H9 (cell line): Measurements from ENCODE around the gene EPS8L3. TPM values are rescaled to one million over a fixed set of nuclear protein-coding genes. Genes with fewer than 3 reads are reported as not detected.
A peak's percentile ranks its signal among the peaks of the same experiment; 100 is the strongest.

Experiments
- DNase-seq: peaks from one replicate; pipeline ENCODE4 v3.0.0-alpha.2; 2017
- H2AFZ ChIP-seq: one replicate; pipeline ENCODE4 v1.6.1; 2013; ENCODE audit warnings: mild to moderate bottlenecking, low read length, control low read depth, moderate library complexity
- H2AK5ac ChIP-seq: 2 replicates; pipeline ENCODE4 v1.6.1; 2013; ENCODE audit warnings: low read length, control low read depth, mixed read lengths; ENCODE audit not compliant: insufficient read length
- H2BK120ac ChIP-seq: one replicate; pipeline ENCODE4 v1.6.1; 2013; ENCODE audit warnings: low read depth, mild to moderate bottlenecking, low read length, control low read depth, inconsistent platforms; ENCODE audit not compliant: poor library complexity, severe bottlenecking
- H2BK12ac ChIP-seq: 2 replicates; pipeline ENCODE4 v1.6.1; 2013; ENCODE audit warnings: low read length, control low read depth, mixed read lengths, low read depth; ENCODE audit not compliant: insufficient read length
- H2BK15ac ChIP-seq: 2 replicates; pipeline ENCODE4 v1.6.1; 2013; ENCODE audit warnings: low read depth, low read length, control low read depth
- H2BK20ac ChIP-seq: one replicate; pipeline ENCODE4 v1.6.1; 2013; ENCODE audit warnings: low read depth, mild to moderate bottlenecking, low read length, control low read depth, inconsistent platforms; ENCODE audit not compliant: poor library complexity, severe bottlenecking
- H2BK5ac ChIP-seq: 2 replicates; pipeline ENCODE4 v1.6.1; 2013; ENCODE audit warnings: low read length, control low read depth, mixed read lengths; ENCODE audit not compliant: insufficient read length
- H3K14ac ChIP-seq: 2 replicates; pipeline ENCODE4 v1.6.1; 2013; ENCODE audit warnings: low read length, control low read depth; ENCODE audit not compliant: insufficient read depth
- H3K18ac ChIP-seq: 2 replicates; pipeline ENCODE4 v1.6.1; 2013; ENCODE audit warnings: low read depth, mild to moderate bottlenecking, mixed read lengths, low read length, control low read depth; ENCODE audit not compliant: insufficient read length
- H3K23ac ChIP-seq: 2 replicates; pipeline ENCODE4 v1.6.1; 2013; ENCODE audit warnings: low read length, control low read depth, mixed read lengths, low read depth; ENCODE audit not compliant: insufficient read length
- H3K23me2 ChIP-seq: 2 replicates; pipeline ENCODE4 v1.6.1; 2013; ENCODE audit warnings: low read depth, mild to moderate bottlenecking, mixed read lengths, low read length, control low read depth; ENCODE audit not compliant: insufficient read length, poor library complexity, severe bottlenecking
- H3K27ac ChIP-seq: 2 replicates; pipeline ENCODE4 v1.5.1; 2013; ENCODE audit warnings: low read length, control low read depth, mixed read lengths, low read depth; ENCODE audit not compliant: insufficient read length
- H3K27me3 ChIP-seq: 2 replicates; pipeline ENCODE4 v1.6.1; 2013; ENCODE audit warnings: low read length, control low read depth, inconsistent platforms; ENCODE audit not compliant: insufficient read depth
- H3K4ac ChIP-seq: 2 replicates; pipeline ENCODE4 v1.6.1; 2013; ENCODE audit warnings: low read depth, mild to moderate bottlenecking, control low read depth, inconsistent platforms, low read length, moderate library complexity
- H3K4me1 ChIP-seq: 2 replicates; pipeline ENCODE4 v1.6.1; 2013; ENCODE audit warnings: low read length, control low read depth, inconsistent platforms; ENCODE audit not compliant: insufficient read depth
- H3K4me2 ChIP-seq: 2 replicates; pipeline ENCODE4 v1.6.1; 2013; ENCODE audit warnings: low read length, control low read depth, mixed read lengths; ENCODE audit not compliant: insufficient read length, insufficient read depth
- H3K56ac ChIP-seq: 2 replicates; pipeline ENCODE4 v1.6.1; 2013; ENCODE audit warnings: low read depth, mild to moderate bottlenecking, mixed read lengths, low read length, control low read depth; ENCODE audit not compliant: insufficient read length
- H3K79me1 ChIP-seq: 2 replicates; pipeline ENCODE4 v1.6.1; 2013; ENCODE audit warnings: low read depth, mild to moderate bottlenecking, moderate library complexity, low read length, control low read depth, inconsistent platforms; ENCODE audit not compliant: insufficient read depth, poor library complexity, severe bottlenecking
- H3K79me2 ChIP-seq: 2 replicates; pipeline ENCODE4 v1.6.1; 2013; ENCODE audit warnings: low read length, control low read depth, inconsistent platforms; ENCODE audit not compliant: insufficient read depth
- H3K9ac ChIP-seq: 2 replicates; pipeline ENCODE4 v1.6.1; 2013; ENCODE audit warnings: low read length, control low read depth, mixed read lengths; ENCODE audit not compliant: insufficient read length; ENCODE audit errors: extremely low read depth
- H3K9me3 ChIP-seq: one replicate; pipeline ENCODE4 v1.6.1; 2013; ENCODE audit warnings: low read depth, low read length, inconsistent platforms; ENCODE audit not compliant: control insufficient read depth
- H3T11ph ChIP-seq: one replicate; pipeline ENCODE4 v1.6.1; 2013; ENCODE audit warnings: mild to moderate bottlenecking, low read length, control low read depth, inconsistent platforms
- H4K20me1 ChIP-seq: one replicate; pipeline ENCODE4 v1.6.1; 2013; ENCODE audit not compliant: control insufficient read depth, insufficient read length, insufficient read depth
- H4K5ac ChIP-seq: 2 replicates; pipeline ENCODE4 v1.6.1; 2013; ENCODE audit warnings: low read depth, mild to moderate bottlenecking, mixed read lengths, low read length, control low read depth; ENCODE audit not compliant: insufficient read length
- H4K8ac ChIP-seq: replicated peaks from 2 replicates; pipeline ENCODE4 v1.6.1; 2013; ENCODE audit warnings: low read length, control low read depth, mixed read lengths, low read depth; ENCODE audit not compliant: insufficient read length
- H4K91ac ChIP-seq: 2 replicates; pipeline ENCODE4 v1.6.1; 2013; ENCODE audit warnings: low read depth, mild to moderate bottlenecking, moderate library complexity, mixed read lengths, low read length, control low read depth; ENCODE audit not compliant: insufficient read length
- H3K27ac Mint-ChIP-seq, 3 experiments: 2 replicates in 2 of 3; 3 replicates in 1 of 3; pipeline ENCODE4 v1.8.0; 2020 to 2021; ENCODE audit warnings: mixed read lengths in 3 of 3, mild to moderate bottlenecking in 1 of 3, moderate library complexity in 1 of 3
- H3K27me3 Mint-ChIP-seq: 2 replicates; pipeline ENCODE4 v1.8.0; 2021; ENCODE audit warnings: low read depth, mild to moderate bottlenecking, moderate library complexity, mixed read lengths
- H3K36me3 Mint-ChIP-seq, 3 experiments: 2 replicates in 2 of 3; 3 replicates in 1 of 3; pipeline ENCODE4 v1.8.0; 2020 to 2021; ENCODE audit warnings: low read depth in 3 of 3, mixed read lengths in 3 of 3; ENCODE audit not compliant: insufficient read depth in 1 of 3
- H3K4me1 Mint-ChIP-seq, 2 experiments: 2 replicates each; pipeline ENCODE4 v1.8.0; 2020; ENCODE audit warnings: mixed read lengths in 2 of 2
- H3K4me3 Mint-ChIP-seq, 2 experiments: 2 replicates in 1 of 2; 3 replicates in 1 of 2; pipeline ENCODE4 v1.8.0; 2020 to 2021; ENCODE audit warnings: mild to moderate bottlenecking in 2 of 2, mixed read lengths in 2 of 2, moderate library complexity in 1 of 2
- H3K9me3 Mint-ChIP-seq, 2 experiments: 2 replicates in 1 of 2; 3 replicates in 1 of 2; pipeline ENCODE4 v1.8.0; 2020; ENCODE audit warnings: mild to moderate bottlenecking in 2 of 2, mixed read lengths in 2 of 2, moderate library complexity in 1 of 2
- WGBS: extraction: QIAGEN DNeasy Blood & Tissue Kit; methylation state at CpG from one replicate; pipeline ENCODE4 v1.1.7; 2013; ENCODE audit warnings: missing lambda C conversion rate, low lambda C conversion rate, mixed read lengths; ENCODE audit not compliant: insufficient read length; ENCODE audit errors: extremely low coverage; 5-methylcytosine and 5-hydroxymethylcytosine counted together
- total RNA-seq: library from RNA; stranded (reverse); gene quantifications from 2 replicates; pipeline ENCODE4 v1.2.1, GENCODE V29; 2021
- TF ChIP-seq, protein P1 (sequence below): fragments of 200-600 bp; sonication (generic); conservative IDR thresholded peaks from 3 replicates; pipeline ENCODE4 v1.8.0; 2021; ENCODE audit warnings: antibody characterized with exemption, mild to moderate bottlenecking

Gene EPS8L3
- total RNA-seq, 1 experiment from 2014 or later, result not detected

DNA sequence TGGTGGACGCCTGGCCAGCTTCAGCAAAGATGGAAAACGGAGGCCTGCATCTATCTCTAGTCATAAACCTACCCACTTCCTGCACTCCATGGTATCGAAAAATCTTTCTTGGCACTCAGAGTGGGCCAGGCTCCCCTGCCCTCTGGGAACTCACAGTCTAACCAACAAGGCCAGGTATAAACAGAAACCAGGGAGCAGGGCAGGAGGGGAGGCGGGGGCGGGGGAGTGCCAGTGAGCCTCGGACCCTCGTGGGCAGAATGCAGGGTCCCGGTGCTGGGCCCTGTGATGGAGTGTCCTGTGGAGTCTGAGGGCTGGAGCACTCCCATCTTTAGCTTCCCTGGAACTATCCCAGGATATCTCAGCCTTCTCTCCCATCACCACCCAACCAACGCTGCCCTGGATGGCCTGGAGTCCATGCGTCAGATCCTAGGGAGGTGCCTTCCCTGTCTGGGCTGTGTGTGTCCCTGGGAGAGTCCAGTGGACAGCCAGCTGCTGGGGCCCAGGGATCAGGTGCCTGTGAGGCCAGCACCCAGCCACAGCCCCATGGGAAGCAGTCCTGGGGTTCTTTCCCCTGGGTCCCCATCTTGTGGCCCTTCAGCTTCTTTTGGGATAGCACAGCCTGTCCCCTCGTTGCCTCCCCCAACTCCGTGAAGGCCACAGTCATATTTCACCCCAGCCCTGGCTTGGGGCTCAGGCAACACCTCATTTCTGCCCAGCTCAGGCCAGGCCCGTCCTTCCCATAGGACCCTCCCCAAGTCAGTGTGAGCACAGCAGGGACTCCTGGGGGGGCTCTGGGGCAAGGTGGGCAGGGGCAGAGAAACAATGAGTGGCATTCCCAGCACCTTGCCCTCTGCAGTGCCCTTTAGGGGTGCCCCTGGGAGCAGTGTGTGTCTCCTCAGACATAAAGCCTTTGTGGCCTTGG lies 1.1 kb upstream of the EPS8L3 start:
- H4K91ac ChIP-seq, result no peak overlapping the region
- no peak overlapping the region for H3K27ac ChIP-seq
- H2BK15ac ChIP-seq, result no peak overlapping the region
- no peaks in the 10 kb centered on the region for H3K4me1 ChIP-seq
- H2BK120ac ChIP-seq, result no peak overlapping the region
- H3K27ac Mint-ChIP-seq, result peak overlapping the region in 1 of 3 experiments; percentile 39; a peak in 1 of 7 replicates
- H2BK20ac ChIP-seq, result no peak overlapping the region
- H3K9me3 Mint-ChIP-seq, result no peaks in the 10 kb centered on the region
- TF ChIP-seq, protein P1, sequence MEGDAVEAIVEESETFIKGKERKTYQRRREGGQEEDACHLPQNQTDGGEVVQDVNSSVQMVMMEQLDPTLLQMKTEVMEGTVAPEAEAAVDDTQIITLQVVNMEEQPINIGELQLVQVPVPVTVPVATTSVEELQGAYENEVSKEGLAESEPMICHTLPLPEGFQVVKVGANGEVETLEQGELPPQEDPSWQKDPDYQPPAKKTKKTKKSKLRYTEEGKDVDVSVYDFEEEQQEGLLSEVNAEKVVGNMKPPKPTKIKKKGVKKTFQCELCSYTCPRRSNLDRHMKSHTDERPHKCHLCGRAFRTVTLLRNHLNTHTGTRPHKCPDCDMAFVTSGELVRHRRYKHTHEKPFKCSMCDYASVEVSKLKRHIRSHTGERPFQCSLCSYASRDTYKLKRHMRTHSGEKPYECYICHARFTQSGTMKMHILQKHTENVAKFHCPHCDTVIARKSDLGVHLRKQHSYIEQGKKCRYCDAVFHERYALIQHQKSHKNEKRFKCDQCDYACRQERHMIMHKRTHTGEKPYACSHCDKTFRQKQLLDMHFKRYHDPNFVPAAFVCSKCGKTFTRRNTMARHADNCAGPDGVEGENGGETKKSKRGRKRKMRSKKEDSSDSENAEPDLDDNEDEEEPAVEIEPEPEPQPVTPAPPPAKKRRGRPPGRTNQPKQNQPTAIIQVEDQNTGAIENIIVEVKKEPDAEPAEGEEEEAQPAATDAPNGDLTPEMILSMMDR, result no peak
- H3K4me2 ChIP-seq, result no peak overlapping the region
- H3K36me3 Mint-ChIP-seq, result no peaks in the 10 kb centered on the region
- H2AFZ ChIP-seq, result no peak overlapping the region
- peaks cover 3% of the 10 kb centered on the region; the same call in 1 of the 2 replicates for H3K27me3 Mint-ChIP-seq
- DNase-seq, result no peak
- peaks cover 4 to 5% of the 10 kb centered on the region in 2 experiments; a peak in 2 of 4 replicates for H3K4me1 Mint-ChIP-seq
- WGBS, result no CpG with 5 or more reads among the region's 13 CpGs
- no peaks in the 10 kb centered on the region for H4K20me1 ChIP-seq
- H3K56ac ChIP-seq, result no peak overlapping the region
- H4K8ac ChIP-seq, result no peak overlapping the region
- no peak overlapping the region for H3K23ac ChIP-seq
- no peaks in the 10 kb centered on the region for H3K9me3 ChIP-seq
- no peak overlapping the region for H3K14ac ChIP-seq
- H3K79me1 ChIP-seq, result no peaks in the 10 kb centered on the region
- no peak overlapping the region for H2AK5ac ChIP-seq
- no peaks in the 10 kb centered on the region for H3K27me3 ChIP-seq
- H3K79me2 ChIP-seq, result no peaks in the 10 kb centered on the region
- H2BK12ac ChIP-seq, result no peak overlapping the region
- no peak overlapping the region for H3K4ac ChIP-seq
- no peak overlapping the region for H2BK5ac ChIP-seq
- H4K5ac ChIP-seq, result no peak overlapping the region
- no peak overlapping the region for H3K9ac ChIP-seq
- H3K18ac ChIP-seq, result no peak overlapping the region
- no peak overlapping the region for H3T11ph ChIP-seq
- no peak overlapping the region for H3K4me3 Mint-ChIP-seq
- no peaks in the 10 kb centered on the region for H3K23me2 ChIP-seq
